Measurements from ENCODE around the gene ECI1. TPM values are rescaled to one million over a fixed set of nuclear protein-coding genes. Genes with fewer than 3 reads are reported as not detected.

Gene ECI1
- total and polyA plus RNA-seq, 4 donors = 28.4 to 66.0 (median 47.1) TPM

DNA sequence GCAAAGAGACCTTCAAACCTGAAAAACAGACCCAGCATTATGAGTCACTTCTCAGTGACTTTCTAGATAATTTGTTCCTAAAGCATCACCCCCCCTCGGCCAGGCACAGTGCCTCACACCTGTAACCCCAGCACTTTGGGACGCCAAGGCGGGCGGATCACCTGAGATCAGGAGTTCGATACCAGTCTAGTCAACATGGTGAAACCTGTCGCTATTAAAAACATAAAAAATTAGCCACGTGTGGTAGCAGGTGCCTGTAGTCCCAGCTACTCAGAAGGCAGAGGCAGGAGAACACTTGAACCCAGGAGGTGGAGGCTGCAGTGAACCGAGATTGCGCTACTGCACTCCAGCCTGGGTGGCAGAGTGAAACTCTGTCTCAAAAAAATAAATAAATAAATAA is 40.8 kb upstream of the ECI1 start:
- Histone ChIP-seq H3K27me3 (ENCODE audit: control insufficient read depth in 1 of 2, insufficient read depth in 2 of 2, low read length in 1 of 2) (no peaks in the 10 kb centered on the region), H3K9me3 (ENCODE audit: control insufficient read depth, low read length) (no peaks in the 10 kb centered on the region), H3K27ac (ENCODE audit: low read depth in 1 of 2, low read length in 2 of 2) (no peak overlapping the region), H3K36me3 (ENCODE audit: control insufficient read depth in 1 of 2, insufficient read depth in 2 of 2, low read length in 1 of 2) (peaks cover 0 to 8% of the 10 kb centered on the region in 2 donors), H3K4me3 (ENCODE audit: low read length in 2 of 2) (no peak overlapping the region), H3K4me1 (ENCODE audit: control insufficient read depth in 1 of 2, insufficient read depth in 2 of 2, low read length in 2 of 2) (no peaks in the 10 kb centered on the region)
- DNase-seq (no peak), ATAC-seq (ENCODE audit: low FRiP score) (no peak)
- intact Hi-C loops (cut with DNase I) = no loop called here
- WGBS, 2 donors = 92 to 93% methylated on average over 9 of the region's 9 CpGs

GRCh38 chr16:2289282-2289681 is 37.9 kb upstream of the ECI1 start:
- Histone ChIP-seq H3K4me1 (ENCODE audit: control insufficient read depth in 1 of 2, insufficient read depth in 2 of 2, low read length in 2 of 2) (no peaks in the 10 kb centered on the region), H3K27ac (ENCODE audit: low read depth in 1 of 2, low read length in 2 of 2) (no peak overlapping the region), H3K27me3 (ENCODE audit: control insufficient read depth in 1 of 2, insufficient read depth in 2 of 2, low read length in 1 of 2) (no peaks in the 10 kb centered on the region), H3K9me3 (ENCODE audit: control insufficient read depth, low read length) (no peaks in the 10 kb centered on the region), H3K36me3 (ENCODE audit: control insufficient read depth in 1 of 2, insufficient read depth in 2 of 2, low read length in 1 of 2) (peaks cover 0 to 6% of the 10 kb centered on the region in 2 donors), H3K4me3 (ENCODE audit: low read length in 2 of 2) (no peak overlapping the region)
- DNase-seq = peak in 1 of 2 donors; percentile 34
- intact Hi-C loops (cut with DNase I) = no loop called here
- ATAC-seq (ENCODE audit: low FRiP score) = no peak
- 91 to 94% methylated on average over 23 of the region's 23 CpGs for WGBS, 2 donors

- Histone ChIP-seq H3K4me3 (ENCODE audit: low read length in 2 of 2) (no peak overlapping the region), H3K27ac (ENCODE audit: low read depth in 1 of 2, low read length in 2 of 2) (no peak overlapping the region), H3K27me3 (ENCODE audit: control insufficient read depth in 1 of 2, insufficient read depth in 2 of 2, low read length in 1 of 2) (no peaks in the 10 kb centered on the region), H3K9me3 (ENCODE audit: control insufficient read depth, low read length) (no peaks in the 10 kb centered on the region), H3K36me3 (ENCODE audit: control insufficient read depth in 1 of 2, insufficient read depth in 2 of 2, low read length in 1 of 2) (peaks cover 0 to 6% of the 10 kb centered on the region in 2 donors), H3K4me1 (ENCODE audit: control insufficient read depth in 1 of 2, insufficient read depth in 2 of 2, low read length in 2 of 2) (no peaks in the 10 kb centered on the region)
- intact Hi-C loops (cut with DNase I) = no loop called here
- 83 to 84% methylated on average over 8 of the region's 8 CpGs for WGBS, 2 donors
- no peak for DNase-seq
- ATAC-seq (ENCODE audit: low FRiP score) = no peak
Measured at GRCh38 chr16:2288726-2289125, 37.3 kb upstream of the ECI1 start.

DNA sequence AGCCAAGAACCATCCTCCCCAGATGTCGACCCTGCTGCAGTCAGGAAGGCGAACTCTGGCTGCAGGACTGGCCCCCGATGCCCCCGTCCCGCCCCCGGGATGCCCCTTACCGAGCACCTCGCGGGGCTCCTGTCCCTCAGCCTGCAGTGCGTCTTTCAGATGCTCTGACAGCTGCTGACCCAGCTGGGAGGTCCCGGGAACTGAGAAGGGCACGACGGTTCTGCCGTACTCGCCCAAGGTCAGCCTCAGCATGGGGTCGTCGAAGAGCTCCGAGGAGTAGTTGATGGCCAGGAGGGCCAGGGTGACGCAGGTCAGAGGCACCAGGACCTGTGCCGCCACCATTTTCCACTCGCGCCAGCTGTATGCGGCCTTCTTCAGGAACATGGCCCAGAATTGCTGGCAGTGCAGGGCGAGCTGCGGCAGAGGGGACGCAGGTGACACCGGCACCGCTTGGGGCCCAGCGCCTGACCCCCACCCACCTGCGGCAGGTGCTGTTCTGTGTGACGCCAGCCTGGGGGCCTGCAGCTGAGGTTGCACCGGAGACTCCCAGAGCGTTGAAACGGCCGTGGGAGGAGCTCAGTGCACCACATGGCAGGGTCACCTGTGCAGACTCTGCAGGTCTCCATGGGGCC is 36.6 kb upstream of the ECI1 start:
- Histone ChIP-seq H3K9me3 (ENCODE audit: control insufficient read depth, low read length) (no peaks in the 10 kb centered on the region), H3K4me1 (ENCODE audit: control insufficient read depth in 1 of 2, insufficient read depth in 2 of 2, low read length in 2 of 2) (no peaks in the 10 kb centered on the region), H3K36me3 (ENCODE audit: control insufficient read depth in 1 of 2, insufficient read depth in 2 of 2, low read length in 1 of 2) (peaks cover 0 to 6% of the 10 kb centered on the region in 2 donors), H3K4me3 (ENCODE audit: low read length in 2 of 2) (no peak overlapping the region), H3K27me3 (ENCODE audit: control insufficient read depth in 1 of 2, insufficient read depth in 2 of 2, low read length in 1 of 2) (no peaks in the 10 kb centered on the region), H3K27ac (ENCODE audit: low read depth in 1 of 2, low read length in 2 of 2) (no peak overlapping the region)
- intact Hi-C loops (cut with DNase I) = no loop called here
- ATAC-seq (ENCODE audit: low FRiP score) = no peak
- peak in 1 of 2 donors; percentile 33 for DNase-seq
- WGBS, 2 donors = 85% methylated on average over 35 of the region's 35 CpGs

- ATAC-seq (ENCODE audit: low FRiP score) (no peak), DNase-seq (peak in 1 of 2 donors; percentile 36)
- Histone ChIP-seq H3K27me3 (ENCODE audit: control insufficient read depth in 1 of 2, insufficient read depth in 2 of 2, low read length in 1 of 2) (no peaks in the 10 kb centered on the region), H3K9me3 (ENCODE audit: control insufficient read depth, low read length) (no peaks in the 10 kb centered on the region), H3K4me3 (ENCODE audit: low read length in 2 of 2) (no peak overlapping the region), H3K4me1 (ENCODE audit: control insufficient read depth in 1 of 2, insufficient read depth in 2 of 2, low read length in 2 of 2) (no peaks in the 10 kb centered on the region), H3K36me3 (ENCODE audit: control insufficient read depth in 1 of 2, insufficient read depth in 2 of 2, low read length in 1 of 2) (peaks cover 0 to 6% of the 10 kb centered on the region in 2 donors), H3K27ac (ENCODE audit: low read depth in 1 of 2, low read length in 2 of 2) (no peak overlapping the region)
- WGBS, 2 donors = 90 to 92% methylated on average over 17 of the region's 17 CpGs
- intact Hi-C loops (cut with DNase I) = no loop called here
Measured at GRCh38 chr16:2286550-2286949, 35.2 kb upstream of the ECI1 start.

- Histone ChIP-seq H3K36me3 (ENCODE audit: control insufficient read depth in 1 of 2, insufficient read depth in 2 of 2, low read length in 1 of 2) (peaks cover 0 to 6% of the 10 kb centered on the region in 2 donors), H3K4me1 (ENCODE audit: control insufficient read depth in 1 of 2, insufficient read depth in 2 of 2, low read length in 2 of 2) (no peaks in the 10 kb centered on the region), H3K9me3 (ENCODE audit: control insufficient read depth, low read length) (no peaks in the 10 kb centered on the region), H3K27ac (ENCODE audit: low read depth in 1 of 2, low read length in 2 of 2) (no peak overlapping the region), H3K27me3 (ENCODE audit: control insufficient read depth in 1 of 2, insufficient read depth in 2 of 2, low read length in 1 of 2) (no peaks in the 10 kb centered on the region), H3K4me3 (ENCODE audit: low read length in 2 of 2) (no peak overlapping the region)
- no peak for DNase-seq
- 73 to 77% methylated on average over 12 to 13 of the region's 13 CpGs for WGBS, 2 donors
- intact Hi-C loops (cut with DNase I) = no loop called here
- ATAC-seq (ENCODE audit: low FRiP score) = no peak
Measured at GRCh38 chr16:2285731-2286191, 34.4 kb upstream of the ECI1 start.

GRCh38 chr16:2284797-2285576 is 33.6 kb upstream of the ECI1 start:
- Histone ChIP-seq H3K27me3 (ENCODE audit: control insufficient read depth in 1 of 2, insufficient read depth in 2 of 2, low read length in 1 of 2) (no peaks in the 10 kb centered on the region), H3K27ac (ENCODE audit: low read depth in 1 of 2, low read length in 2 of 2) (no peak overlapping the region), H3K4me3 (ENCODE audit: low read length in 2 of 2) (no peak overlapping the region), H3K36me3 (ENCODE audit: control insufficient read depth in 1 of 2, insufficient read depth in 2 of 2, low read length in 1 of 2) (peaks cover 0 to 6% of the 10 kb centered on the region in 2 donors), H3K4me1 (ENCODE audit: control insufficient read depth in 1 of 2, insufficient read depth in 2 of 2, low read length in 2 of 2) (no peaks in the 10 kb centered on the region), H3K9me3 (ENCODE audit: control insufficient read depth, low read length) (no peaks in the 10 kb centered on the region)
- WGBS, 2 donors = 87 to 89% methylated on average over 34 to 35 of the region's 35 CpGs
- DNase-seq (peak in 1 of 2 donors; percentile 37), ATAC-seq (ENCODE audit: low FRiP score) (no peak)
- intact Hi-C loops (cut with DNase I) = no loop called here

DNA sequence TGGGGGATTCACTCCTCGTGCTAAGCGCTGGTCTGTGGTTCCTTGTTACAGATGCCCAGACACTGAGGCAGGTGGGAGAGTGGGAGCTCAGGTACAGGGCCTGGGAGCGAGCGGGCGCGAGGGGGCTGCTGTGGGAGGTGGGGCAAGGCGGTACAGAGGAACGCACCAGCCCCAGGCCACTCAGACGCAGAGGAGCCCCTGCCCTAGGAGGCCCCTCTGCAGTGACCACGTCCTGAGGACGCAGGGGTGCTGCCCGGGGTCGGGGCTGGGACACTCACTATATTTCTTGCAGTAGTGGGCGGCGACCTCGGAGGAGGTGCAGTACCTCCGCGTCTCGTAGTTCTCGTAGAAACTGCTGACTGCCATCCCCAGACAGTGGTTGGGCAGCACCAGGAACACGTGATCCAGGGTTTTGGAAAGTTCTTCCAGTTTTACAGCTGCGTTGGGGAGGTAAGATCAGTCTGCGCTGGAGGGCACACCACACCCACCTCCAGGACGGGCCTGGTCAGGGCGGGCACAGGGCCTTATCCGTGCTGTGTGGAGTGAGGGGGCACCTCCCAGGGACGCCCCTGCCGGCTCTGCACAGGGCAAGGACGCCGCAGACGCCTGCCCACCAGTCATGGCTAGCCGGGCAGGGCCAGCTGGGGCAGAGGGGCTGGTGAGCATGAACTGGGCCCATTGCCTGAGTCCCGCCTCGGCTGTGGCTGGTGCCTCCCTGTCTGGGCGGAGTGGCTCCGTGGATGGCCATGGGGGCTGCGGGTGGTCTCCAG is 32.8 kb upstream of the ECI1 start:
- intact Hi-C loops (cut with DNase I) = no loop called here
- no peaks in the 10 kb centered on the region for H3K27me3 ChIP-seq (ENCODE audit: control insufficient read depth in 1 of 2, insufficient read depth in 2 of 2, low read length in 1 of 2)
- H3K27ac ChIP-seq (ENCODE audit: low read depth in 1 of 2, low read length in 2 of 2) = no peak overlapping the region
- H3K36me3 ChIP-seq (ENCODE audit: control insufficient read depth in 1 of 2, insufficient read depth in 2 of 2, low read length in 1 of 2) = peaks cover 0 to 4% of the 10 kb centered on the region in 2 donors
- H3K4me3 ChIP-seq (ENCODE audit: low read length in 2 of 2) = no peak overlapping the region
- ATAC-seq (ENCODE audit: low FRiP score) (no peak), DNase-seq (peak in 1 of 2 donors; percentile 47)
- 87% methylated on average over 36 to 37 of the region's 37 CpGs for WGBS, 2 donors
- H3K9me3 ChIP-seq (ENCODE audit: control insufficient read depth, low read length) = no peaks in the 10 kb centered on the region
- no peaks in the 10 kb centered on the region for H3K4me1 ChIP-seq (ENCODE audit: control insufficient read depth in 1 of 2, insufficient read depth in 2 of 2, low read length in 2 of 2)

Measured in aorta (tissue), 5 donors.